Activated effector memory CD4-positive, alpha-beta T cell treated with Interleukin-2 at 50 U/mL for 16 hours (primary cell): ENCODE measurements around the gene TFR2.

ENCODE experiments used
- DNase-seq: peaks from one replicate; pipeline ENCODE4 v3.0.0-alpha.2; 2020

The TFR2 gene

GRCh38 chr7:100641463-100641859, at the start of gene TFR2:
TSS of gene TFR2 (minus strand) at chr7:100641552. CDS start at chr7:100641509, 43 bp downstream.
- DNase-seq = no peak

- DNase-seq = no peak
Observed at GRCh38 chr7:100689230-100690135, 48.1 kb upstream of the TFR2 start.

- no peak for DNase-seq
Observed at GRCh38 chr7:100688326-100688860, 47.0 kb upstream of the TFR2 start.

- no peak for DNase-seq
Observed at GRCh38 chr7:100687751-100688300, 46.5 kb upstream of the TFR2 start.

GRCh38 chr7:100687261-100687660, 45.9 kb upstream of the TFR2 start:
- no peak for DNase-seq

GRCh38 chr7:100686822-100687211, 45.5 kb upstream of the TFR2 start:
- DNase-seq = no peak

- no peak for DNase-seq
Observed at GRCh38 chr7:100686201-100686821, 45.0 kb upstream of the TFR2 start.

- DNase-seq = no peak
Observed at GRCh38 chr7:100685631-100686145, 44.3 kb upstream of the TFR2 start.

GRCh38 chr7:100685049-100685605, 43.8 kb upstream of the TFR2 start:
- DNase-seq = no peak

GRCh38 chr7:100684534-100685042, 43.2 kb upstream of the TFR2 start:
- no peak for DNase-seq

GRCh38 chr7:100683659-100684533, 42.5 kb upstream of the TFR2 start:
- DNase-seq = no peak

GRCh38 chr7:100682991-100683658, 41.8 kb upstream of the TFR2 start:
- no peak for DNase-seq

- DNase-seq = no peak
Observed at GRCh38 chr7:100682228-100682741, 40.9 kb upstream of the TFR2 start.

GRCh38 chr7:100681491-100682227, 40.3 kb upstream of the TFR2 start:
- no peak for DNase-seq

- DNase-seq = no peak
Observed at GRCh38 chr7:100680576-100681271, 39.4 kb upstream of the TFR2 start.

- DNase-seq = no peak
Observed at GRCh38 chr7:100679927-100680575, 38.7 kb upstream of the TFR2 start.

GRCh38 chr7:100679129-100679926, 38.0 kb upstream of the TFR2 start:
- no peak for DNase-seq

- DNase-seq = no peak
Observed at GRCh38 chr7:100678291-100678984, 37.1 kb upstream of the TFR2 start.
